ENCODE measurements around the gene EEIG1.

EEIG1 gene

DNA sequence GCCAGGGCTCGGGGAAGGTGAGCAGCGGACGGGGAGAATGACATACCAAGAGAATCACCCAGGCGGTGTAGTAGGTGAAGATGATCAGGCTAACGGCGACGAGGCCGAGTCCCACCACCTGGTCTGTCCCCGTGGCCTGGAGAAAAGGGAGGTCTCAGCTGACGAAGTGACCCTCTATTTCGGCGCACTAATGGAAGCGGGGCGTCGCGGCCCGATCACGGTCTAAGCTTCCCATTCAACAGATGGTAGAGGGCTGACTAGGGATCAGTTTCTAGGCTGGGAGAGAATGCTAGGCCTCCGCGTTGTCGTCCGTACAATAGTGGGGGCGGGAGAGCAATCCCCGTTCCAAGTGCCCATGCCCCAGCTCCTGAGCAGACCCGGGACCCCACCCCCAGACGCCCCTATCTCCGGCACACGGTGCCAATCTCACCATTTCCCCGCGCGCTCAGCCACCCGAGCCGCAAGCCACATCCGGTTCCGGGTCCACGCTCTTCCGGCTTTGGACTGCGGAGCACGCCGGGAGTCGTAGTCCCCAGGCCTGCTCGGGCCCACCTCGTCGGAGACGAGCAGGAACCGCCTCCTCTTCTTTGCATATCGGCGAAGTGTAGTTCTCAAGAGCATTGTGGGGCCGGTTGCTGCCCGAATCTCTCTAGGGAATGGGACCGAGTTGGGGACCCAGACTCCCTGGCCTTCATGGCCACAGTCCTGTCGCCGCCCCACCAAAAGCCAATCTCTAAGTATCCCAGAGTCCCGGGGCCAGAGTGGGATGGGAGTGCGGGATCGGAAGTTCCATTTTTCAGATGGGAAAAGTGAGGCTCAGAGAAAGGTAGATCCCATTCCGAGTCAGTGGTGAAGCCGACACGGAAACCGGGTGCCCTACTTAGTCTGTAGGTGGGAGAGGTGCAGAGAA lies 43.1 kb downstream of the EEIG1 start, which contains the start of gene DPM2:
Gene DPM2 (minus strand): TSS at position 467 of the 910 bp plus-strand sequence. CDS start 34 bp downstream, at position 433.
- peak; percentile 94 for DNase-seq

DNA sequence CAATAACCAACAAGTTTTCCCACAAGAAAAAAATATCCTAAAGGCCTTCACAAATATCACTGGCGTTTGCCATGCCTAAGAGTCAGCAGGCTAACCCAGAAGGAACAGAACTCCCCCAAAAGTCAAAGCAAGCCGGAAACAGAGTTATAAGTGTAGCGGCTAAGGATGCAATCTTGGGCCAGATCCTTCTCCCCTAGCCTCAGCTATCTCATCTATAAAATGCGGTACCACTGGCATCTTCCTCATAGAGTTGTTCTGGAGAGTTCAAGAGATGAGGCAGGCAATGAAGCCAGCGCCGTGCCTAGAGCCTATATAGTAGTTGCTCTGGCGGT lies 43.8 kb downstream of the EEIG1 start:
- DNase-seq, result no peak

DNA sequence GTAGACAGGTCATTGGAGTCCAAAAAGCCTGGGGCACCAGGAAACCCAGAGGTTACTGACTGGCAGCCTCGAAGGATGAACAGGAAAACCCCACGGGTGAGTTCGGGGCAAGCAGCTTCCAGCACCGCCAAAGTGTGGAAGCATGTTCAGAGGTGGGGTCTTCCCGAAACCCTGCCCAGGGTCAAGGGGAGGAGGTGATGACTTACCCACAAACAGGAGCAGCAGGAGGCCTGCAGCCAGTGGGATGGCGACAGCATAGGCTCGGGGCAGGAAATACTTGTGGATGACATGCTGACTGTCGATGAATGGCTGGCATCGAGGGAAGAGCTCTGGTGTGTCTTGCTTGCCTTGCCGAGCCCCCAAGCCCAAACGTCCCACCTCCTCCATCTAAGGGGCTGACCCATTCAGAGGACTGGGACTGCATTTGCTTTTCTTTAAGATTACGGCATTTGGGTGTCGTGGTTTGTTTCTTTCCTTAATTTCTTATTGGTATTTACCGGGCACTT lies 44.4 kb downstream of the EEIG1 start:
- DNase-seq, result no peak

DNA sequence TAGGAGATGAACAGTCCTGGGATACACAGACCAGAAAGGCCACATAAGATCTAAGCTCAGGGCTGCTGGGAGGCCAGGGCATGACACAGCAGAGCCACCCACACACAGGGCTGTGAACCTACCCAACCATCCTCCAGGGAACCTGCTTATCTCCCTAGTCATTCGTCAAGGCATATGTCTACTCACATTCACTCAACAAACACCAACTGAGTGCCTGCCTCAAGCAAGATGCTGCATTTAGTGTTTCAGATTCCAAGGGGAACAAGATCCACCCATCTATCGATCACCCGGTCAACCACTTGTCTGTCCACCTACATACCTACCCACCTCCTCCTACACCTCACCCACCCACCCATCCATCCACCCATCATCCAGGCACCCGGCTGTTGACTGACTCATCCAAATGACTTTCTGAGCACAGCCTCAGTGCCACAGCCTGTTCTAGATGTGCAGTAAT lies 45.0 kb downstream of the EEIG1 start:
- DNase-seq, result no peak

DNA sequence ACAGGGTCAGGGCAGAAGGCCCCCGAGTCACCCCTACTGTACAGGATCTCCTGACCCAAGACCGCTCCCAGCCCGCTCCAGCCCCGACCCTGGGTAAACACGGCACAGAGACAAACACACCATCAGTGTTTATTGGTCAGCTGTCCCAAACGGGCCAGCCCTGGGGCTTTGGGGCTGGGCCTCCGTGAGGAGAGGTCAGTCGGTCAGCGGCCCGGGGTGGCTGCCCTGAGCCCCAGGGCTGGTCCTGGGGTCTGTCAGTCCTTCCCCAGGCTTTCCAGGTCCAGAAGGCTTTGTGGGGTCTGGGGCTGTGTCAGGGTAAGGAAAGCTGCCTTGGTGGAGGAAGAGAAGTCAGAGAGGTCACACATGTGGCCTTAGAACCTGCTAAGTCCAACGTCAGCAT lies 45.8 kb downstream of the EEIG1 start:
- no peak for DNase-seq

DNA sequence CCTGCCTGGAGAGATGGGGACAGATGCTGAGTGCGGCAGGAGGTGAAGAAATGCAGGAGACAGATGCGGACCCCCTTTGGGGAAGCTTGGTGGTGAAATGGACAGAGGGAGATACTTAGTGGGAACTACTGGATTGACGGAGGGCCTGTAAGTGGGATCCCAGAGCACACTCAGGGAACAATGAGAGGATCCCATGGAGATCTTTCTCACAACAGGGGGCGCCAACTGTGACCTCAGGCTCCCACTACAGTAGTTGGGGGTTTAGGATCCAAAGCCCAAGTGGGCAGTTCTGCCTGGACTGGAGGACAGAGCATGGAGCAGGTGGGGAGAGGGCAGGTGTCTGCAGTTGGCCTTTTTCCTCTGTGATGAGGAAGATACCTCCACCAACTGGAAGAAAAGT lies 46.5 kb downstream of the EEIG1 start:
- no peak for DNase-seq

DNA sequence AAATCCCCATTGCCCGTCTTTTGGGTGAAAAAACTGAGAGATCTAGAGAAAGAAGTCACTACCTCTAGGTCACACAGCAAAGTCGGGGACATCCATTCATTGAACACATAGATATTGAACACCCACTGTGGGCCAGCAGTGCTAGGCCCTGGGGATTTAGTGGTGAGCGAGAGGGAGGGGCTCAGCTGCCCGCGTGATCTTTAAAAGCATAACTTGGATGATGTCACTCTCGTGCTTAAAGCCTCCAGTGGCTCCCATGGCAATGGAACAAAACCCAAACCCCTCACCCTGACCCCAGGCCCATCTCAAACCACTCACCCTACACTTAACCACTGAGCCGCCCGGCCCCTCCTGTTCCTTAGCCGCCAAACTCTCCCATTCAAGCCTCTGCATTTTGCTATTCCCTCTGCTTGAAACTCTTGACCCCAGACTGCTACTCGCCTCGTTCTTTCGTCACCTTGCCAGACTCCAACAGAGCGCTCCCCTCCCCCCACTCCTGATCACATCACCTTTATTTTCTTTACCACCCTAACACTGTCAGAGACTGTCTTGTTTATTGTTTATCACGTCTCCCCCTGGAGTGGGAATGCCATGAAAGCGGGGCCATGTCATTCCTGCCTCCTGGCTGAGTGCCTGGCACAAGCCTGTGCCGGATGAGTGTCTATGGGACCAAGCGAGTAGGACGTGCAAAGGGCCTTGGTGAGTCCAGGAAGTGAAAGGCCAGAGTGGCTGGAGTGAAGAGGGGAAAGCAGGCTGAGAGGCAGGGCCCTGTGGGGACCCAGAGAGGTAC lies 49.5 kb downstream of the EEIG1 start:
- DNase-seq, result no peak
